ENCODE results near the gene HCFC2.
A peak's percentile ranks its signal among the peaks of the same experiment; 100 is the strongest.

The HCFC2 gene

GRCh38 chr12:104121001-104121400 lies 56.7 kb downstream of the HCFC2 start:
- DNase-seq (ENCODE audit: low read depth), result no peak

- no peak for DNase-seq (ENCODE audit: low read depth)
These were observed 58.0 kb downstream of the HCFC2 start for GRCh38 chr12:104122298-104122697.

- no peak for DNase-seq (ENCODE audit: low read depth)
These were observed 62.2 kb downstream of the HCFC2 start for GRCh38 chr12:104126548-104126947.

DNA sequence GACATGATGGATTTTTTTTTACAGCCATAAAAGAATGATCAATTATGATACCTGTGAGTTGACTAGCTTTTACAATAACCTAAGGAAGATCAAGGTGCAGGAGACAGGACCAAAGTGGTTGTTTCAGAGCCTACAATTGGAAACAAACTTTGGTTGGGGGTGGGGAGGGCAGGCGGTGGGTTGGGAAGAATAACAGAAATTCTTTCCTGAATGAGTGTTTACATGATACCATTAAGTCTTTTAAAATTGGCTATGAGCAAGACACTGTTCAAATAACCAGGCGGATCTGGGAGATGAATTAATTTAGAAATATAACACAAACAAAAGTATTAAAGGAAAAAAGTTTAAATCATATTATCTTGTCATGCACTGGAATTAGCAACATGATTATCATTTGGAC lies 66.4 kb downstream of the HCFC2 start:
- DNase-seq (ENCODE audit: low read depth), result no peak

GRCh38 chr12:104131609-104132008 lies 67.3 kb downstream of the HCFC2 start:
- DNase-seq (ENCODE audit: low read depth), result no peak

- no peak for DNase-seq (ENCODE audit: low read depth)
These were observed 68.1 kb downstream of the HCFC2 start for GRCh38 chr12:104132351-104132956.

DNA sequence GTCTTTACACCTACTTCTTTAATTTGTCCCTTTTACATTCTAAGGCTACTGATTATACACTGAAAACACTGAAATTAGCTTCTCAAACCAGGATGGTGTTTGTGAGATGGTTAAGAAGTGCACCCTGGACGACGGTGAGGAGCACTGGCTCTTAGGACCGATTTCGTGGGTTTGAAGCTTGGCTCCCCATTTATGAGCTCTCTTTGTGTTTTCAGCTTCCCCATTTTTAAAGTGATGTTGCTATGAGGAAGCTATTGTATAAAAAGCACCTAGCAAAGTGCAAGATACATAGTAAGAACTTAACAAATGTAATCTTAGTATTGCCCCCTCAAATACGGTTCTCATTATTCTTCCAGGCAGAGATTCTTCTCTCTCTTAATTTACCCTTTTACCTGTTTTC lies 69.0 kb downstream of the HCFC2 start:
- DNase-seq (ENCODE audit: low read depth), result no peak

DNA sequence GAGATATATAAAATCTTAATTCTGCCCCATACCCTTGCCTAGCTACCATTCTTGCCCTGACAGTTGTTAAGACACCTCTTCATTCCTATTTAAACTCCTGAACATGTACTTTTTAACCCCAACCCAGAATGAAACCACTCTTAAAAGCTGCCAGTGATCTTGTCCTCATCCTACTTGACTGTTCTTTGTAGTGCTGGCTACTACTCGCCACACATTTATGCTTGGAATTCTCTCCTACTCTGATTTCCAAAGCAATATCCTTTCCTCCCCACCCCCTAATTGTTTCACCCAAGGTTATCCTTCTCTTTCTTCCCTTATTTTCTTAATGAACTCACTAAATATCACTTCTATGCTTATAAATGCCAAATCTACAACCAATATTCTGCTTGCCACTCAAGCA lies 69.5 kb downstream of the HCFC2 start:
- DNase-seq (ENCODE audit: low read depth), result no peak

- DNase-seq (ENCODE audit: low read depth), result no peak
These were observed 70.6 kb downstream of the HCFC2 start for GRCh38 chr12:104134882-104135281.

DNA sequence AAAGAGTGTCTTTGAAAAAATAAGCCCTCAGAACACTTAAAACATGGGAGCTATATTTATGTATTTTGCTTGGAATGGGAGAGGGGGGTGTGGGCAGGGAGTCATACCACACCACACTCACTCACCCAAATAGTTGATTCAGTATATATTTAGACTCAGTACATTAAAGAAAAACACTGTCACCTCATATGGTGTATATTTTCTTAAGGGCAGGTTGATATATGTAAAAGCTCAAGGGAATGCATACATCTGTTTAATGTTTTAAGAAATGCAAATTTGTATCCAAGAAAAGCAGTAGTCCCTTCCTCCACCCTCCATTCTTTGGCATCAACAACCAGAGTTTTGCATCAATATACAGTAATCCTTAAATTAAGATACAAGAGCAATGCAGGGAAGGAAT lies 72.2 kb downstream of the HCFC2 start:
- no peak for DNase-seq (ENCODE audit: low read depth)

- no peak for DNase-seq (ENCODE audit: low read depth)
These were observed 72.9 kb downstream of the HCFC2 start for GRCh38 chr12:104137001-104137901.

DNA sequence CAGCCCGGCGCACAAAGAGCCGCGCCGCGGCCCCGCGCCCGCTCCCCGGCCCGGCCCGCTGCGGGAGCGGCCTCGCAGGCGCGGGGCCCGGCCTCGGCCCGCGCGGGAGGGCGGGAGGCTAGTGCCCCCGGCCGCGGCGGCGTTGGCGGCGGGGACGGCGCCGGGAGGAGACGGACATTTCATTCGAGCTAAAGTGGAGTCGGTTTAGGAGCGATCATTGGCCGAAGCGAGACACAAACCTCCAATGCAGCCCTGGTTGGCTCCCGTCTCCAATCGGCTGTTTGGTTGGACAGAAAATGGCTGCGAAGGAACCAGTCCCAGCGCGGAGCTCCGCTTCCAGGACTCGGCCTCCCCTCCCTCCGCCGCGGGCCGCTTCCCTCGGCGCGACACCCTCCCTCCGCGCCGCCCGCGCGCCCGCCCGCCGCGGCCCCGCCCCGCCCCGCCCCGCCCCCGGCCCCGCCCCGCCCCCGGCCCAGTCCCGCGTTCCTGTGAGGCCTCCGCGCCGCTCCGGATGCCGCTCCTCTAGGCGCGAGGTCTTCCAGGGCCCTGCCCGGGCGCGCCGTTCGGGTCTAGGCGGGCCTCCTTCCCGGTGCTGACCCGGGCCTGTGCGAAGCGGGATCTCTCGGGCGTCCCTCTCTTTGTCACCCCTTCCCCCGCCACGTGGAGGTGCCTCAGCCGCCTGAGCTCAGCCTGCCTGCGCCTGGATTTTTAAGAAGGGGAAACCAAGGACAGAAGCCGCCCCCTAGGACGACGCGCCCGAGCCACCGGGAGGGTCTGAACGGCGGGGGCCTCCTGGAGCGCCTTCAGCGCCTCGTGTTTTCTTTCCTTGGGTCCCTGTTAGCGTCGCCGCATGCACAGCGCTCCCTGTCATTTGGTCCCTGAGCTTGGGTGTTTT lies 73.8 kb downstream of the HCFC2 start, which contains the start of gene NFYB:
NFYB (minus strand) TSS at position 309 of the 895 bp plus-strand sequence. CDS start 2,757 bp downstream, outside the sequence.
- DNase-seq (ENCODE audit: low read depth), result peak; percentile 89

GRCh38 chr12:104138797-104139152 lies 74.4 kb downstream of the HCFC2 start:
- no peak for DNase-seq (ENCODE audit: low read depth)

- no peak for DNase-seq (ENCODE audit: low read depth)
These were observed 78.2 kb downstream of the HCFC2 start for GRCh38 chr12:104142543-104142942.

- DNase-seq (ENCODE audit: low read depth), result no peak
These were observed 78.7 kb downstream of the HCFC2 start for GRCh38 chr12:104143002-104143401.

GRCh38 chr12:104143918-104144317 lies 79.6 kb downstream of the HCFC2 start:
- DNase-seq (ENCODE audit: low read depth), result no peak

GRCh38 chr12:104147346-104147745 lies 83.0 kb downstream of the HCFC2 start:
- DNase-seq (ENCODE audit: low read depth), result no peak

GRCh38 chr12:104150416-104150815 lies 86.1 kb downstream of the HCFC2 start:
- no peak for DNase-seq (ENCODE audit: low read depth)

DNA sequence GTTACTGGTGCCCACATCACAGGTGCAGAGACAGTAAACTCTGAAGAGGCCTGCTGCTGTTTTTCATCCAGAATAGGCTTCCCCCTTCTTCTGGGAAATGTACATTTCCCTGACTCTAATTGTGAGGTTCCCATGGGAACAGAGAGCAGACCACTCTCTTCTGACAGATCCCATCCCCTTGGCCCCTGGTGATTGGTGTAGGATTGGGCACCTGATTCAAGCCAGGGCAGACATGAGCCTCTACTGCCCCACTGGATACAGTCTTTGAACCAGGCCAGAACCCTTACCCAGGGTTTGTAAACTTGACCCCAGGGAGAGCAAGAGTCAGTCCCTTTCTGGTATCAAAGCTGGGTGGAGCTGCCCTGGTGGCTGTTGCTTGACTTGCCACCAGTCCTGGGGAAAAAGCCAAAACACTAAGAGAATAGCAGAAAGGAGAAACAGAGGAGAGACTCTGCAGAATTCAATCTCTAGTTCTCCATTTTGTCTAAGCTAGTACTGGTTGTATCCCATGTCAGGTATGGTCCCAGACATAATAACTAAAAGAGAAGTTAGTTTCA lies 88.4 kb downstream of the HCFC2 start:
- no peak for DNase-seq (ENCODE audit: low read depth)

DNA sequence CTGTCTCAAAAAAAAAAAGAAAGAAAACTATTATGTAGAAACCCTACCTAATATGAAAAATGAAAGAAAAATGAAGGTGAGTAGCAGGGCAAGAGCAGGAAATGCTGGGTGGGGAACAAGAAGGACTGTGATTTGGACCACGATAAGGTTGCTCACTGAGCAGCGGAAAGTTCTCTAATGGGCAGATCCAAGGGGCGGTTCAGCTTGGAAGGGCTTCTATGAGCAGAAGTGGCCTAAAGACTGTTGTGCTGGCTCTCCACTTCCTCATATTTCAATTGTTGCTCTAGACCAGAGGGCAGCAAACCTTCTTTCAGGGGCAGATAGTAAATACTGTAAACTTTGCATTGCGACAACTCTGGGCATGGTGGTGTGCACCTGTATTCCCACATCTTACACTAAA lies 90.0 kb downstream of the HCFC2 start:
- DNase-seq (ENCODE audit: low read depth), result no peak

- no peak for DNase-seq (ENCODE audit: low read depth)
These were observed 90.5 kb downstream of the HCFC2 start for GRCh38 chr12:104154806-104155205.

All from HS-27A (cell line).